Type B pancreatic cell (in vitro differentiated cells): ENCODE data around the gene AOC2. TPM values are rescaled to one million over a fixed set of nuclear protein-coding genes. Genes with fewer than 3 reads are reported as not detected.
"Not testable (repeated sequence)": the region's sequence is repeated elsewhere in the genome, so short reads cannot be mapped to it uniquely, and the experiment has no call there.

Experiments
- DNase-seq: peaks from one replicate; pipeline ENCODE4 v3.0.0; 2021; ENCODE audit warnings: mixed read lengths; ENCODE audit not compliant: unreplicated experiment; ENCODE audit errors: extremely low spot score
- H3K27ac Mint-ChIP-seq: 2 replicates; pipeline ENCODE4 v1.8.0; 2021; ENCODE audit warnings: mild to moderate bottlenecking, mixed read lengths
- H3K27me3 Mint-ChIP-seq: 2 replicates; pipeline ENCODE4 v1.8.0; 2021; ENCODE audit warnings: mixed read lengths
- H3K36me3 Mint-ChIP-seq: 2 replicates; pipeline ENCODE4 v1.8.0; 2021; ENCODE audit warnings: mixed read lengths
- H3K4me1 Mint-ChIP-seq: one replicate; pipeline ENCODE4 v1.8.0; 2021; ENCODE audit warnings: mixed read lengths; ENCODE audit not compliant: unreplicated experiment
- H3K4me3 Mint-ChIP-seq: 2 replicates; pipeline ENCODE4 v1.8.0; 2021; ENCODE audit warnings: mild to moderate bottlenecking, mixed read lengths
- H3K9me3 Mint-ChIP-seq: 2 replicates; pipeline ENCODE4 v1.8.0; 2021; ENCODE audit warnings: mixed read lengths
- CTCF ChIP-seq: fragments of 200-600 bp; sonication (generic); conservative IDR thresholded peaks from 2 replicates; pipeline ENCODE4 v1.5.0; 2021; ENCODE audit warnings: antibody characterized with exemption, mild to moderate bottlenecking
- microRNA-seq: library from miRNA; unstranded; fragments of <30 nt; microRNA quantifications from one replicate; pipeline ENCODE4, GENCODE V29; 2020
- total RNA-seq: library from RNA; stranded (reverse); gene quantifications from 2 replicates; pipeline ENCODE4 v1.2.1, GENCODE V29; 2021; ENCODE audit warnings: low replicate concordance

Gene AOC2
- total RNA-seq, 1 donor from 2014 or later, result 2.7 TPM

GRCh38 chr17:42893359-42893758, 49.0 kb downstream of the AOC2 start:
- H3K36me3 Mint-ChIP-seq, result no peaks in the 10 kb centered on the region
- H3K4me1 Mint-ChIP-seq, result peaks cover 15% of the 10 kb centered on the region
- H3K27ac Mint-ChIP-seq, result peak overlapping the region; percentile 31
- no peak for DNase-seq
- TF ChIP-seq CTCF, result no peak
- H3K27me3 Mint-ChIP-seq, result peaks cover 14% of the 10 kb centered on the region
- no peak overlapping the region for H3K4me3 Mint-ChIP-seq
- no peaks in the 10 kb centered on the region for H3K9me3 Mint-ChIP-seq

- H3K27ac Mint-ChIP-seq, result peak overlapping the region; percentile 19
- no peaks in the 10 kb centered on the region for H3K9me3 Mint-ChIP-seq
- H3K27me3 Mint-ChIP-seq, result peaks cover 17% of the 10 kb centered on the region
- TF ChIP-seq CTCF, result no peak
- H3K36me3 Mint-ChIP-seq, result no peaks in the 10 kb centered on the region
- DNase-seq, result no peak
- peaks cover 15% of the 10 kb centered on the region for H3K4me1 Mint-ChIP-seq
- H3K4me3 Mint-ChIP-seq, result no peak overlapping the region
Measured at GRCh38 chr17:42894283-42895184, 50.2 kb downstream of the AOC2 start.

DNA sequence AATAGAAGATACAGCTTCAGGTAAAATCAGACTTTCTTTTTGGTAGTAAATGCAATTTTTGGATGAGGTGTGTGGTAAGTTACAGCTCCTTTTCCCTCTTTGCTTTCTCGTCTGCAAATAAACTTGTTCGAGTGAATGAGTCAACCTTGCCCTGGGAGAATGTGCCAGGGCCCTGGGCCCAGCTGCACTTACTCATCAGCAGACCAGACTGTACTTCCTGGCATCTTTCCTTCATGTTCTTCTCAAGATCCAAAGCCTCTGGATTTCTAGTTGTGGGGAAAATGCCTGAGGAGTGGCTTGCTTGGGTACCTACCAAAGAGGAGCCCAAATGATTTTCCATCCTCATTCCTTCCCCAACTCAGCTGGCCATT, 50.8 kb downstream of the AOC2 start:
- H3K36me3 Mint-ChIP-seq, result no peaks in the 10 kb centered on the region
- H3K27ac Mint-ChIP-seq, result no peak overlapping the region
- H3K4me1 Mint-ChIP-seq, result peaks cover 15% of the 10 kb centered on the region
- no peak for TF ChIP-seq CTCF
- DNase-seq, result no peak
- peaks cover 17% of the 10 kb centered on the region for H3K27me3 Mint-ChIP-seq
- no peak overlapping the region for H3K4me3 Mint-ChIP-seq
- H3K9me3 Mint-ChIP-seq, result no peaks in the 10 kb centered on the region

- DNase-seq, result no peak
- H3K4me3 Mint-ChIP-seq, result no peak overlapping the region
- H3K9me3 Mint-ChIP-seq, result no peaks in the 10 kb centered on the region
Measured at GRCh38 chr17:42898147-42898811, 53.9 kb downstream of the AOC2 start.

DNA sequence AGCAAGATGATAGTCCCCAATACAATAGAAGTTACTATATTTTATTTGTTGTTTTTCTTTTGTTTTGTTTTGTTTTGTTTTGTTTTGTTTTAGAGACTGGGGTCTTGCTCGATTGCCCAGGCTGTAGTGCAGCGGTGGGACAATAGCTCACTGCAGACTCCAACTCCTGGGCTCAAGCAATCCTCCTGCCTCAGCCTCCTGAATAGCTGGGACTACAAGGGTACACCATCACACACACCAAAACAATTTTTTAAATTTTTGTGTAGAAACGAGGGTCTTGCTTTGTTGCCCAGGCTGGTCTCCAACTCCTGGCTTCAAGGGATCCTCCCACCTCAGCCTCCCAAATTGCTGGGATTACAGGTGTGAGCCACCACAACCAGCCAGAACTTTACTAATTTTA, 55.6 kb downstream of the AOC2 start:
- peaks cover 10% of the 10 kb centered on the region for H3K27me3 Mint-ChIP-seq
- H3K27ac Mint-ChIP-seq, H3K4me3 Mint-ChIP-seq, DNase-seq, H3K9me3 Mint-ChIP-seq, H3K36me3 Mint-ChIP-seq, H3K4me1 Mint-ChIP-seq: not testable (repeated sequence)

More at GRCh38 chr17:42898147-42898811, 53.9 kb downstream of the AOC2 start:
- no peak for TF ChIP-seq CTCF
- peaks cover 7% of the 10 kb centered on the region for H3K4me1 Mint-ChIP-seq
- H3K36me3 Mint-ChIP-seq, result no peaks in the 10 kb centered on the region
- H3K27me3 Mint-ChIP-seq, result peaks cover 24% of the 10 kb centered on the region
- no peak overlapping the region for H3K27ac Mint-ChIP-seq

Small RNA genes lying within 50 kb of the gene (microRNA-seq; reads per million reads assigned to microRNA genes)
- 0.83 reads per million for gene MIR6781

Other genes starting within 250 kb of the AOC2 start
- gene RETREG3, start 235.2 kb upstream of the AOC2 start, total RNA-seq, result 62.9 and 82.6 TPM in 2 replicates
- gene TUBG1, start 234.9 kb upstream of the AOC2 start, total RNA-seq, result 44.7 and 63.2 TPM in 2 replicates
- gene TUBG2, start 185.3 kb upstream of the AOC2 start, total RNA-seq, result 18.0 and 24.4 TPM in 2 replicates
- gene PLEKHH3, start 167.6 kb upstream of the AOC2 start, total RNA-seq, result 29.1 and 60.5 TPM in 2 replicates
- gene CCR10, start 162.7 kb upstream of the AOC2 start, total RNA-seq, result 1.2 TPM in 1 of 2 replicates, not detected in the other
- 1.00 and 17.8 TPM in 2 replicates for gene CNTNAP1, start 162.0 kb upstream of the AOC2 start, total RNA-seq
- 30.6 and 37.6 TPM in 2 replicates for gene EZH1, start 99.5 kb upstream of the AOC2 start, total RNA-seq
- gene RAMP2, start 83.4 kb upstream of the AOC2 start, total RNA-seq, result 1.5 and 8.3 TPM in 2 replicates
- gene VPS25, start 71.1 kb upstream of the AOC2 start, total RNA-seq, result 86.9 and 103 TPM in 2 replicates
- gene WNK4, start 64.0 kb upstream of the AOC2 start, total RNA-seq, result 2.7 and 4.2 TPM in 2 replicates
- 82.2 and 93.9 TPM in 2 replicates for gene COA3, start 45.9 kb upstream of the AOC2 start, total RNA-seq
- 0.46 TPM in 1 of 2 replicates, not detected in the other for gene CNTD1, start 45.7 kb upstream of the AOC2 start, total RNA-seq
- gene BECN1, start 20.3 kb upstream of the AOC2 start, total RNA-seq, result 62.5 and 72.1 TPM in 2 replicates
- gene PSME3, start 11.2 kb upstream of the AOC2 start, total RNA-seq, result 116 and 120 TPM in 2 replicates
- gene AOC3, start 6.6 kb downstream of the AOC2 start, total RNA-seq, result 1.5 and 2.4 TPM in 2 replicates
- 1.5 and 2.9 TPM in 2 replicates for gene G6PC1, start 56.2 kb downstream of the AOC2 start, total RNA-seq
- gene AARSD1, start 119.9 kb downstream of the AOC2 start, total RNA-seq, result 37.0 and 60.0 TPM in 2 replicates
- 1.0 and 1.5 TPM in 2 replicates for gene PTGES3L, start 135.5 kb downstream of the AOC2 start, total RNA-seq
- 18.2 and 19.7 TPM in 2 replicates for gene RUNDC1, start 136.0 kb downstream of the AOC2 start, total RNA-seq
- 1,148 and 1,194 TPM in 2 replicates for gene RPL27, start 153.8 kb downstream of the AOC2 start, total RNA-seq
- 6.6 and 8.8 TPM in 2 replicates for gene IFI35, start 162.2 kb downstream of the AOC2 start, total RNA-seq
- gene VAT1, start 177.8 kb downstream of the AOC2 start, total RNA-seq, result 167 and 274 TPM in 2 replicates
- 3.3 and 7.1 TPM in 2 replicates for gene RND2, start 180.7 kb downstream of the AOC2 start, total RNA-seq